HFFc6 (cell line): Measurements from ENCODE around the gene CDX1. TPM values are rescaled to one million over a fixed set of nuclear protein-coding genes. Genes with fewer than 3 reads are reported as not detected.

ENCODE experiments used
- DNase-seq: peaks from one replicate; pipeline ENCODE4 v3.0.0-alpha.2; 2018
- H3K27ac Mint-ChIP-seq: 2 replicates; pipeline ENCODE4 v1.8.0; 2020; ENCODE audit warnings: mild to moderate bottlenecking, mixed read lengths
- H3K27me3 Mint-ChIP-seq: 2 replicates; pipeline ENCODE4 v1.8.0; 2021; ENCODE audit warnings: mild to moderate bottlenecking, moderate library complexity, mixed read lengths; ENCODE audit not compliant: insufficient read depth
- H3K36me3 Mint-ChIP-seq: 2 replicates; pipeline ENCODE4 v1.8.0; 2021; ENCODE audit warnings: low read depth, mixed read lengths
- H3K4me1 Mint-ChIP-seq: 2 replicates; pipeline ENCODE4 v1.8.0; 2020; ENCODE audit warnings: low read depth, mixed read lengths
- H3K4me3 Mint-ChIP-seq: 2 replicates; pipeline ENCODE4 v1.8.0; 2020; ENCODE audit warnings: mild to moderate bottlenecking, moderate library complexity, mixed read lengths
- H3K9me3 Mint-ChIP-seq: 2 replicates; pipeline ENCODE4 v1.8.0; 2020; ENCODE audit warnings: mild to moderate bottlenecking, mixed read lengths
- total RNA-seq, 6 experiments: library from RNA; stranded (reverse); fragmentation: NEBNext Ultra II Directional; extraction: Animal tissue kit (Norgen Biotek cat#: 25700); gene quantifications; 2 replicates in 1 of 6; 3 replicates in 5 of 6; pipeline ENCODE4 v1.2.3, GENCODE V29; 2021
- TF ChIP-seq, protein P1 (sequence below): fragments of 200-600 bp; sonication (generic); IDR thresholded peaks from 2 replicates; pipeline ENCODE4 v1.5.0; 2021; ENCODE audit warnings: antibody characterized with exemption, mild to moderate bottlenecking

The CDX1 gene
- total RNA-seq, 6 experiments from 2014 or later, result 0.11 TPM; not detected in 5

DNA sequence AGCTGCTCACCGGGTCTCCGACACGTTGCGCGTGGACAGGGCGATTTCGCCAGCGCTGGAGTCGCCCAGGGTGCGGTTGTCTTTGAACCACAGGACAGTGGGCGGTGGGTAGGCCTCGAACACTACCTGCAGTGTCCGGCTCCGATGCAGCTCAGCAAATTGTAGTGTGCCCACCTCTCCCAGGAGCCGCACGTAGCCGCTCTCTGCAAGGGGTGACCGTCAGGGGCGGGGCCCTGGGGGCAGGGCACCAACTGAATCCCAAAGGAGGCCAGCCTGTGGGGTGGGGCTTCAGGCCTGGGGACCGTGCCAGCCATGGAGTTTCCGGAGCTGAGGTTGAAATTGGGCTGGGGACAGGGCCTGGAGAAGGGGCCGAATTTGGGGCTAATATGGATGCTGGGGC lies 33.8 kb upstream of the CDX1 start:
- Mint-ChIP-seq H3K9me3 (no peaks in the 10 kb centered on the region), H3K4me3 (no peak overlapping the region), H3K27ac (peak overlapping the region; percentile 54; the same call in 1 of the 2 replicates), H3K36me3 (peaks cover 70% of the 10 kb centered on the region), H3K27me3 (peaks cover 11% of the 10 kb centered on the region), H3K4me1 (peaks cover 83% of the 10 kb centered on the region)
- TF ChIP-seq, protein P1, sequence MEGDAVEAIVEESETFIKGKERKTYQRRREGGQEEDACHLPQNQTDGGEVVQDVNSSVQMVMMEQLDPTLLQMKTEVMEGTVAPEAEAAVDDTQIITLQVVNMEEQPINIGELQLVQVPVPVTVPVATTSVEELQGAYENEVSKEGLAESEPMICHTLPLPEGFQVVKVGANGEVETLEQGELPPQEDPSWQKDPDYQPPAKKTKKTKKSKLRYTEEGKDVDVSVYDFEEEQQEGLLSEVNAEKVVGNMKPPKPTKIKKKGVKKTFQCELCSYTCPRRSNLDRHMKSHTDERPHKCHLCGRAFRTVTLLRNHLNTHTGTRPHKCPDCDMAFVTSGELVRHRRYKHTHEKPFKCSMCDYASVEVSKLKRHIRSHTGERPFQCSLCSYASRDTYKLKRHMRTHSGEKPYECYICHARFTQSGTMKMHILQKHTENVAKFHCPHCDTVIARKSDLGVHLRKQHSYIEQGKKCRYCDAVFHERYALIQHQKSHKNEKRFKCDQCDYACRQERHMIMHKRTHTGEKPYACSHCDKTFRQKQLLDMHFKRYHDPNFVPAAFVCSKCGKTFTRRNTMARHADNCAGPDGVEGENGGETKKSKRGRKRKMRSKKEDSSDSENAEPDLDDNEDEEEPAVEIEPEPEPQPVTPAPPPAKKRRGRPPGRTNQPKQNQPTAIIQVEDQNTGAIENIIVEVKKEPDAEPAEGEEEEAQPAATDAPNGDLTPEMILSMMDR, result no peak
- DNase-seq, result no peak

DNA sequence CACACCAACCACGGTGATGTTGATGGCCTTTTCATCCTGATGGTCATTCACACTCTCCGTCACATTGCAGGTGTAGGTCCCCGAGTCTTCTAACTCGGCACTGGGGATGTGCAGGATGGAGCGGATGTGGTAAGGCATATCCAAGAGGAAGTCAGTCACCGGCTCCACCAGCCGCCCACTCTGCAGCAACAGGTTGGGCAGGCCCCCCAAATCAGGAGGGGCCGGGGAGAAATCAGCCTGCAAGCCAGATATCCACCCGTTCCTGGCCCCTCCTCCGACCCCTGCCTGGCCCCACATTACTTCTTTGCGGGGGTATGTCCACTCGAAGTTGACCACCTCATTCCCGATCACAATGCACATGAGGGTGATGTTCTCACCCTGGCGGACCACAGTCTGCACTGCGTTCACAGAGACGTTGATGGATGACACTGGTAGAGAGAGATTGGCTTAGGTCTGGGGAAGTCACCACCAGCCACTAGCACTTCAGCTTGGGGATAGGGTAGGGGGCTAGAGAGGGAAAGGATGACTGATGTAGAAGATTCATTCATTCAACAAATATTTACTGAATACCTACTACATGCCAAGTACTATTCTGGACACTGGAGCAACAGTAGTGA lies 32.9 kb upstream of the CDX1 start:
- Mint-ChIP-seq H3K36me3 (peaks cover 61% of the 10 kb centered on the region), H3K4me1 (peaks cover 83% of the 10 kb centered on the region), H3K27me3 (peaks cover 13% of the 10 kb centered on the region), H3K9me3 (no peaks in the 10 kb centered on the region), H3K4me3 (no peak overlapping the region), H3K27ac (peak overlapping the region; percentile 61; the same call in 1 of the 2 replicates)
- no peak for DNase-seq
- TF ChIP-seq, protein P1, result no peak

DNA sequence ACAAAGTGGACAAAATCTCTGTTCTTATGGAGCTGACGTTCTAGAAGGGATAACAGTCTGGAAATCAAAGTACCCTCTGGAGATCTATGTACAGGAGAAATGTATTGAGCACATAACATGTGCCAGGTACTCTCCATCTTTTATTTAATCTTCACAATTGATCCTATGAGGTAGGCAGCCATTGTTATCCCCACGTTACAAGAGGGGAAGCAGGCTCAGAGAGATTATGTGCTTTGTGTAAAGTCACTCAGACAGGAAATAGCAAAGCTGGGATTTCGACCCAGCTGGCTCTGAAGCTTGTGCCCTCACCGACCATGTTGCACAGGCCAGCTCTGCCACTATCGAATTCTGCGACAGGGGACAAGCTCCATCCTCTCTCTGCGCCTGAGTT lies 32.4 kb upstream of the CDX1 start:
- Mint-ChIP-seq H3K36me3 (peaks cover 59% of the 10 kb centered on the region), H3K4me1 (peaks cover 85% of the 10 kb centered on the region), H3K27ac (peak overlapping the region; percentile 61), H3K27me3 (peaks cover 14% of the 10 kb centered on the region), H3K4me3 (no peak overlapping the region), H3K9me3 (no peaks in the 10 kb centered on the region)
- no peak for DNase-seq
- TF ChIP-seq, protein P1, result no peak

DNA sequence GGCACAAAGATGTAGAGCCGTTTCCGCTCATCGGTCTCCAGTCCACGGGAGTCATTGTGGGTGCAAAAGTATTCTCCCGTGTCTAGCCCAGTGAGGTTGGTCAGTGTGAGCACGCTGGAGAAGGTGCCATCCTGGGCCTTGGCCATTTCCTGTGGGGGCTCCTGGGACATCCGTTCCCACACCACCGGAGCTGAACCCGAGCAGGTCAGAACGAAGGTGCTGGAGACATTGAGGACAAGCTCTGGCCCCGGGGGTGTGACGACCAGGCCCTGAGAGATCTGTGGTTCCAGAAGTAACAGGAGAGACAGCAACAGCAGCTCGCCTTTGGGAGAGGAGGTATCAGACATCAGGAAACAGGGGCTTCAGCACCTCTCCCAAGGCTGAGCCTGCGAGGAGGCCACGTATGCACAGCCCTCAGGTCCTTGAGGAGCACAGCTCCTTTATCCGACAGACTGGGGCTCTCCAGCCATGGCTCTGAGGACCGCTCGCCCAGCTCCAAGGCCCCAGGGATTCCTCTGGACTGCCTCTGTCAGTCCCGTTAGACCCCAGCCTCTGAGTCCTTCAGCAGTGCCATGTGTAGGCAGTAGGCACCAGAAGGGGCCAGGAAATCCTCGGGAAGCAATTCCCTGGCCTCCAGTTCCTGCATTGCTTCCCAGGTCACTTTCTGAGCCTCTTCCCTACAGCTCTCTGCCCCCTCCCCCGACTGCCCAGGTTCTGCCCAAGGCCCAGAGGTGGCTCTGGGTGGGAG lies 30.8 kb upstream of the CDX1 start:
- H3K27me3 Mint-ChIP-seq, result peaks cover 14% of the 10 kb centered on the region
- peak overlapping the region; percentile 67 for H3K27ac Mint-ChIP-seq
- DNase-seq, result no peak
- peaks cover 89% of the 10 kb centered on the region for H3K4me1 Mint-ChIP-seq
- H3K4me3 Mint-ChIP-seq, result no peak overlapping the region
- TF ChIP-seq, protein P1, result no peak
- H3K36me3 Mint-ChIP-seq, result peaks cover 57% of the 10 kb centered on the region
- no peaks in the 10 kb centered on the region for H3K9me3 Mint-ChIP-seq

DNA sequence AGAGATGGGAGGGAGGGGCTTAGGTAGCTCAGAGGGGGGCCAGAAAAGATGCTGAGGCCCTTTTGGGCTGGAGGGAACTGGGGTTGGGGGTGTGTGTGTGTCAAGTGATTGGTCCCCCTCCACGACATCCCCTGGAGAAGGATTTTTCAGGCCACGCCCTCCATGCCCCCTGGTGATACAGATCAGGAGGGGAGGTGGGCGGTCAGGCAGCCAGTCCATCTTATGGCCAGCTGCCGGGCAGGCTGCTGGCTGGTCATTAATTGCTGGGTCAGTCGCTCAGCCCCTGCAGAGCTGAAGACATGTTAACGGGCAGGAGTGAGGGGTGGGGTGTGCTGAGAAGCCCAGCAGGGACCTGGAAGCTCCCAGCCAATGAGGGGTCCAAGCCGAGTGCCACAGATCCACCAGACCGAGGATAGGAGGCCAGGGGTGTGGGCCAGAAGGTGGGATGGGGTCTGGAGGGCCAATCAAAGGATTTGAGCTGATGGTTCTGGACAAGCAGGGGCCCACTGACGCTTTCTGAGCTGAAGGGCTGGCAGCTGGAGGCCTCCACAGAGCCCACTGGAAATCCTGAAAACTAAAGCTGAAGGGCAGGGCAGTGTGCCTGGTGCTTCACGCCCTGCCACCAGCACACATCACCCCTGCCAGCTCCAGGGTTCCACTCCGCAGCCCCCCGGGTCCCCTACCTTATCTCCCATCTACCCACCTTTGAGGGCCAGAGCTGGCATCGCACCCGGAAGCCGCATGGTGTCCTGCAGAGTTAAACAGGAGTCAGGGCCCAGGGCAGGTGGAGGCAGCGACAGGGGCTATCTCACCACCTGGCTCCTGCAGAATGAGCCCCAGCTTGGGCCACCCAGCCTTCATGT lies 30.0 kb upstream of the CDX1 start:
- peak overlapping the region; percentile 99 for H3K27ac Mint-ChIP-seq
- H3K4me3 Mint-ChIP-seq, result no peak overlapping the region
- TF ChIP-seq, protein P1, result no peak
- H3K36me3 Mint-ChIP-seq, result peaks cover 56% of the 10 kb centered on the region
- peaks cover 89% of the 10 kb centered on the region for H3K4me1 Mint-ChIP-seq
- peaks cover 13% of the 10 kb centered on the region for H3K27me3 Mint-ChIP-seq
- no peak for DNase-seq
- no peaks in the 10 kb centered on the region for H3K9me3 Mint-ChIP-seq
